Esophagus squamous epithelium (tissue), 4 donors: ENCODE data around the gene SIRPA.

Experiments
- CTCF ChIP-seq, 6 experiments: fragments of 450-650 bp in 4 of 6; fragments of 200-600 bp in 2 of 6; sonication (generic) in 2 of 6; IDR thresholded peaks; one replicate each; pipeline ENCODE4 v1.5.1; 2016 to 2019; ENCODE audit warnings: antibody characterized with exemption in 6 of 6, mild to moderate bottlenecking in 4 of 6, moderate library complexity in 4 of 6
- POLR2A ChIP-seq, 4 donors: fragments of 450-650 bp; IDR thresholded peaks; one replicate each; pipeline ENCODE4 v1.6.1; 2017; ENCODE audit warnings: antibody characterized with exemption in 4 of 4, mild to moderate bottlenecking in 4 of 4, moderate library complexity in 3 of 4

GRCh38 chr20:1928782-1929181, 33.6 kb downstream of the SIRPA start:
- TF ChIP-seq CTCF (IDR thresholded peaks at IDR 0.05) (no peak), POLR2A (IDR thresholded peaks at IDR 0.05) (no peak)
